Heart left ventricle (tissue), 13 donors: ENCODE results near the gene TAF1A.

Source experiments
- CTCF ChIP-seq, 12 donors: fragments of 200-600 bp; sonication (generic) in 4 of 12; IDR thresholded peaks; one replicate each; pipeline versions ENCODE4 v1.5.0 to v1.8.0; 2018 to 2022; ENCODE audit warnings: antibody characterized with exemption in 12 of 12, mild to moderate bottlenecking in 5 of 12
- POLR2A ChIP-seq, 2 donors: fragments of 450-650 bp; IDR thresholded peaks; one replicate each; pipeline ENCODE4 v1.6.1; 2017; ENCODE audit warnings: antibody characterized with exemption in 2 of 2, mild to moderate bottlenecking in 2 of 2, moderate library complexity in 2 of 2
- donor health status: ischemic (EF 13 %, LVEDD 7.1; RV severe dilation, severe dysfunction).
- donor health status: DM: no; HTN: yes; CAD: no.
- donor health status: DM: no; HTN: no; CAD: no.
- donor health status: ischemic (EF 25% LVEDD 6.9; RV normal size, moderate dysfunction).
- donor health status: ischemic (EF 25% LVEDD 5.7; RV mildly dilated, moderate dysfunction).
- donor health status: ischemic (EF 35%, LVEDD 5.7; RV mildly dilated, moderate dysfunction).
- donor health status: nonischemic (EF 11% LVEDD 7.7; RV severe dilation, severe dysfunction).
- donor health status: DM: yes; HTN: yes; CAD: no.
- donor health status: PGD.
- donor health status: ischemic (EF 29% LVEDD 5.4; RV normal size, mild dysfunction).
- donor health status: nonischemic (EF 23%, LVEDD 6.1; RV moderate dilation, normal function).

GRCh38 chr1:222535455-222535854 lies 54.3 kb downstream of the TAF1A start:
- TF ChIP-seq CTCF (IDR thresholded peaks at IDR 0.05): no peak
- no peak for TF ChIP-seq POLR2A (IDR thresholded peaks at IDR 0.05)
